ENCODE measurements around the gene TBC1D14. TPM values are rescaled to one million over a fixed set of nuclear protein-coding genes. Genes with fewer than 3 reads are reported as not detected.

Gene TBC1D14
- total RNA-seq, 1 experiment from 2014 or later = 50.2 TPM

DNA sequence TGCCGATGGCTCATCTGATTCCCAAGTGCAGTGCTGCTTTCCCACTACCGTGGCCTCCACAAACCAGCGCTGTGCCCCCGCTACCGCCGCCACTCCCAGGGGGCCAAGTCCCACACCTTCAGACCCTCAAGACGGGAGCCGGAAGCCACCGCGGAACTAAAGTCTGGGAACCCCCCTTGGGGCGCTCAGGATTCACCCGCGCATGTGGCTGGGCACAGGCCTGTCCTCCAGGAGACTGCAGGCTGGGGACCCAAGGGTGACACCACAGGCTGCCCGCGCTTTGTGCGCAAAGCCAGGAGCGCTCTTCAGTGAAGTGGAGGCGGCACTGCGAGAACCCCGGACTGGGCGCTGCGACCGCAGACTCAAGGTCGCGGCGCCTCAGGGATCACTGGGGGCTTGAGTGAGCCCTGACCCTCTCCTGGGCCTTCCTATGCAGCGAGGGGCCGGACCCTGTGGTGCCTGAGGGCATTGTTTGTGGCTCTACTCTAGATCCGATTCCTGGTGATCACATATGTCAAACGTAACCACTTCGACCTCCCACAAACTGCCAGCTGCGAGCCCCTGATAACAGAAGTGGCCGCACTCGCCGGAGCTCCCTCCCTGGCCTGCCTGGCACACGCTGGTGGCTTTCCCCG, 20.4 kb upstream of the TBC1D14 start:
- no peaks in the 10 kb centered on the region for H3K79me2 ChIP-seq (ENCODE audit: insufficient read depth, low read length)
- no peak overlapping the region for H2BK12ac ChIP-seq (ENCODE audit: insufficient read length, low read depth, low read length)
- TF ChIP-seq, protein P1, sequence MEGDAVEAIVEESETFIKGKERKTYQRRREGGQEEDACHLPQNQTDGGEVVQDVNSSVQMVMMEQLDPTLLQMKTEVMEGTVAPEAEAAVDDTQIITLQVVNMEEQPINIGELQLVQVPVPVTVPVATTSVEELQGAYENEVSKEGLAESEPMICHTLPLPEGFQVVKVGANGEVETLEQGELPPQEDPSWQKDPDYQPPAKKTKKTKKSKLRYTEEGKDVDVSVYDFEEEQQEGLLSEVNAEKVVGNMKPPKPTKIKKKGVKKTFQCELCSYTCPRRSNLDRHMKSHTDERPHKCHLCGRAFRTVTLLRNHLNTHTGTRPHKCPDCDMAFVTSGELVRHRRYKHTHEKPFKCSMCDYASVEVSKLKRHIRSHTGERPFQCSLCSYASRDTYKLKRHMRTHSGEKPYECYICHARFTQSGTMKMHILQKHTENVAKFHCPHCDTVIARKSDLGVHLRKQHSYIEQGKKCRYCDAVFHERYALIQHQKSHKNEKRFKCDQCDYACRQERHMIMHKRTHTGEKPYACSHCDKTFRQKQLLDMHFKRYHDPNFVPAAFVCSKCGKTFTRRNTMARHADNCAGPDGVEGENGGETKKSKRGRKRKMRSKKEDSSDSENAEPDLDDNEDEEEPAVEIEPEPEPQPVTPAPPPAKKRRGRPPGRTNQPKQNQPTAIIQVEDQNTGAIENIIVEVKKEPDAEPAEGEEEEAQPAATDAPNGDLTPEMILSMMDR (conservative IDR thresholded peaks at IDR 0.05) = no peak
- no peak overlapping the region; the same call in 1 of the 2 replicates for H3K14ac ChIP-seq (ENCODE audit: insufficient read depth, low read length)
- H2AK5ac ChIP-seq (ENCODE audit: insufficient read length, low read length) = no peak overlapping the region
- Mint-ChIP-seq H3K9me3 (peaks cover 9 to 11% of the 10 kb centered on the region in 2 experiments; a peak in 4 of 5 replicates), H3K27me3 (ENCODE audit: low read depth) (peaks cover 2% of the 10 kb centered on the region; the same call in 1 of the 2 replicates), H3K27ac (no peak overlapping the region), H3K36me3 (ENCODE audit: insufficient read depth in 1 of 3, low read depth in 3 of 3) (peaks cover 6 to 9% (median 8%) of the 10 kb centered on the region in 3 experiments; a peak in 5 of 7 replicates), H3K4me1 (peaks cover 10 to 23% of the 10 kb centered on the region in 2 experiments), H3K4me3 (no peak overlapping the region)
- no peak overlapping the region for H4K8ac ChIP-seq (replicated peaks; ENCODE audit: insufficient read length, low read depth, low read length)
- no peak overlapping the region for H2BK20ac ChIP-seq (ENCODE audit: low read depth, low read length, poor library complexity, severe bottlenecking)
- H3K4ac ChIP-seq (ENCODE audit: low read depth, low read length) = no peak overlapping the region
- no peak overlapping the region for H3K4me2 ChIP-seq (ENCODE audit: insufficient read depth, insufficient read length, low read length)
- H3T11ph ChIP-seq (ENCODE audit: low read length) = no peak overlapping the region
- H2BK120ac ChIP-seq (ENCODE audit: low read depth, low read length, poor library complexity, severe bottlenecking) = no peak overlapping the region
- no peak overlapping the region for H3K9ac ChIP-seq (ENCODE audit: extremely low read depth, insufficient read length, low read length)
- no peak overlapping the region for H4K91ac ChIP-seq (ENCODE audit: insufficient read length, low read depth, low read length)
- no peak overlapping the region for H3K18ac ChIP-seq (ENCODE audit: insufficient read length, low read depth, low read length)
- H3K23me2 ChIP-seq (ENCODE audit: insufficient read length, low read depth, low read length, poor library complexity, severe bottlenecking) = no peaks in the 10 kb centered on the region
- H3K56ac ChIP-seq (ENCODE audit: insufficient read length, low read depth, low read length) = no peak overlapping the region
- no peaks in the 10 kb centered on the region for H4K20me1 ChIP-seq (ENCODE audit: control insufficient read depth, insufficient read depth, insufficient read length)
- H2BK15ac ChIP-seq (ENCODE audit: low read depth, low read length) = no peak overlapping the region
- no peak overlapping the region for H2BK5ac ChIP-seq (ENCODE audit: insufficient read length, low read length)
- no peak overlapping the region for H3K23ac ChIP-seq (ENCODE audit: insufficient read length, low read depth, low read length)
- WGBS (ENCODE audit: extremely low coverage, insufficient read length, low lambda C conversion rate) = no CpG with 5 or more reads among the region's 37 CpGs
- H2AFZ ChIP-seq (ENCODE audit: low read length) = no peak overlapping the region
- H3K79me1 ChIP-seq (ENCODE audit: insufficient read depth, low read depth, low read length, poor library complexity, severe bottlenecking) = no peaks in the 10 kb centered on the region
- no peak for DNase-seq
- H3K4me1 ChIP-seq (ENCODE audit: insufficient read depth, low read length) = no peaks in the 10 kb centered on the region; the same call in 1 of the 2 replicates
- H3K27ac ChIP-seq (ENCODE audit: insufficient read length, low read depth, low read length) = no peak overlapping the region
- H3K27me3 ChIP-seq (ENCODE audit: insufficient read depth, low read length) = no peaks in the 10 kb centered on the region
- no peak overlapping the region for H4K5ac ChIP-seq (ENCODE audit: insufficient read length, low read depth, low read length)
- H3K9me3 ChIP-seq (ENCODE audit: control insufficient read depth, low read depth, low read length) = no peaks in the 10 kb centered on the region
